ENCODE results near the gene DHRS3.
"Not testable (repeated sequence)": the region's sequence is repeated elsewhere in the genome, so short reads cannot be mapped to it uniquely, and the experiment has no call there.

Gene DHRS3

DNA sequence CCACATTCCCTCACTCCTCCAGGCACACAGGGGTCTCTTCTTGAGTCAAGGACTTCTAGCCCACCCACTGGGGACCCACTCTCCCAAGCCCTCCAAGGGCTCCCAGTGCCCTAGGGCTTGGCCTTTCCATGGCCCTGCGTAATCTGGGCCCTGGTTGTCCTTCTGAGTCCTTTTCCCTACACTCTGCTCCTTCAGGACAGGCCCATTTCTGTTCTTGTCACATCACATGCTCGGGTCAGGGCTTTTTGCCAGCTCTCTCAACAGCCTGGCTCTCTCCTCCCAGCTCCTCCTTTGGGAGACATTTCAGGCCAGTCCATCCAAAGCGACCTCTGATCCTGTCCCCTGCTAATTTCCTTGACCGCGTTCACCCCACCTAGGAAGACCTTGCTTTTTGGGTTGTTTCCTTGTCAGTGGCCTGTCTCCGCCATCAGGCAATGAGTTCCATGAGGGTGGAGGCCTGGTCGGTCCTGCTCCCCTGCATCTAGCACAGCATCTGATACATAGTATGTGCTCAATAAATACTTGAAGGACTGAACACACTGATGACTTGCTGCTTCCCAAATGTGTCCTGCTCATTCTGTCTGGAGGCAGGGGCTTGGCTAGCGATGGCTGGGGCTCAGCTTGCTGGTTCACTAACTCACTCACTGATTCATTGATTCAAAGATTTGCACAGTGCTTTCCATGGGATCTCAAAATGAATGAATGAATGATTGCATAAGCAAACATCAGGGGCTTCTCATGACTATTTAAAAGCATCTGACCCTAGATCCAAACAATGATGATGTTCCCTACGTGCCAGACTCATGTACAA is 44.8 kb downstream of the DHRS3 start:
- DNase-seq (ENCODE audit: low spot score) = no peak

DNA sequence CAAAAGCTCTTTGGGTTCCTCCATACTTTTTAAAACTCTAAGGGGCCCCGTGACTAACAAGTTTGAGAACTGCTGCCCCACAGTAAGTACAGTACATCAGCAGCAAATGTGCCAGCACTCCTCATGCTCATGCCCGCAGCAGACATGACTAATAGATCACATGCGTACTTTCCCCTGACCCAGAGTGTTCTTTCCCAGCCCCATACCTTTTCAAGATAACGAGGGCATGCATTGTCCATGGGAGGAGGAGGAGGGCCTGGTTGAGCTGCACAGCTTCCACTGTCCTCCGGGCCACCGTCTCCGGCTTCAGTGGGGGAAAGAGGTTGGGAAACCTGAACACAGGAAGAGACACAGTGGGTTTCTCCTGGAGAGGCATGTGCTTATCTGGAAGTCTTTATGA is 45.5 kb downstream of the DHRS3 start:
- no peak for DNase-seq (ENCODE audit: low spot score)

DNA sequence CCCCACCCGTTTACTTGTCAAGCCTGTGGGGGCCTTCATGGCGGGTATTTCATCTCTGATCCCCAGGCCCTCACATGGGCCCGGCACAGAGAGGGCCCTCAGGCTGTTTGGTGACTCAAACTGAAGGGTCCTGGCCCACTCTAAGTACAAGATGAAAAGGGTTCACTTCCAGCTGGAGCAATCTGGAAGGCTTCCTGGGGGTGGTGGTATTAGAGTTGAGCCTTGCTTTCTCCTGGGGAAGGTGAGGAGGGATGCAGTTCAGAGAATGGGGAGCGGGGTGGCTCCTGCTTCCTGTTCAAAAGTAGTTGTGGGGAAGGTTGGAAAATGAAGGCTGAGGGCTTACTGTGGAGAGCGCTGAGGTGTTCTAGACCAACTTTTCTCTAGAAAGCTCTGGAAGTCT is 47.7 kb downstream of the DHRS3 start:
- DNase-seq (ENCODE audit: low spot score) = no peak

DNA sequence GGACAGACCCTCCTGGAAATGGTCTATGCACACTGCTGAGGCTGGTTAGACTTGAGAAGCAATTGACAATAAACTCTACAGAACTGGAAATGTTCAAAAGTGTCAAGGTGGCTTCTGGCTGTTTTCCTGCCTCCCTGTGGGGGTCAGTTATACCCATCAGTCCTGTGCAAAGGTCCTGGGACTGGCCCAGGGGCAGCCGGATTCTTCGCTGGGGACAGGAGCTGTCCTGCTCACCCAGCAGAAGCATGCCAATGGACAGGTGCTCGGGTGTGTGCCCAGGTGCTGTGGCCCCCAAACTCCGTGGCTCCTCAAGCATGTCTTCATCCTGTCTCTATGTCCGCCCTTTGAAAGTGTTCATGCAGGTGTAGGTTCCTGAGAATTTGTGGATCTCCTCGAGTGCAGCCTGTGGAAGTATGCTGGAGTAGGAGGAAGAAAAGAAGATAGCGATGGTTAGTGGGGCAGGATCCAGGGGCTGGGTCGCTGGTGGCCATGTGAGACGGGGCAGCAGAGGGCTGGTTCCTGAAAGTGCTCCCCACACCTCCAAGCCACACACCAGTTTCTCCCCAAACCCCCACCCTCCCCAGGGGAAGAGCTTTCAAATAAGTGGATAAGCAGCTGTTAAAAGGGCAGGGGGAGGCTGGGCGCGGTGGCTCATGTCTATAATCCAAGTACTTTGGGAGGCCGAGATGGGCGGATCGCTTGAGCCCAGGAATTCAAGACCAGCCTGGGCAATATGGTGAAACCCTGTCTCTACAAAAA is 49.8 kb downstream of the DHRS3 start:
- no peak for DNase-seq (ENCODE audit: low spot score)

DNA sequence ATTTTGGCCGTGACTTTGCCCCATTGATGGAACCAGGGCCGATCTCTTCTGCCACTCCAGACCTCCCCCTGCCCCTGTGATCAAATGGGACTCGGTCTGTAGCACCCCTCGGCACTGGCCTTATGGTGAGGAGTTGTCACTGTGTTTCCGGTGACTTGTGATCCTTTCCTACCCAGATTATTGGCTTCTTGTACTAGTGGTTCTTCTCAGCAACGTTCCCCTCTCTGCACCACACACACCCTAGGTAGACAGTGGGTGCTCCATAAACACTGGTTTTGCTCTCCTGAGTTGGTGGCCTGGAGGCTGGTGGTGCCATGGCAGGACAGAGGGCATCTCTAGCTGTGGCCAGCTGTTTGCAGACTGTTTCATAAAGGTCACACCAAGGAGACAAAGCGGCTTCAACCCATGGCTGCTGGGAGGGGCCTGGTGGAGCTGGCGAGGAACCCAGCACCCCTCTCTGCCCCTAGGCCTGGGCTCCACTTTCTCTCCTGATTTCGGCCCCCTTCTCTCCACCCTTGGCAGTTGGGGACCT is 50.7 kb downstream of the DHRS3 start:
- DNase-seq (ENCODE audit: low spot score) = no peak

DNA sequence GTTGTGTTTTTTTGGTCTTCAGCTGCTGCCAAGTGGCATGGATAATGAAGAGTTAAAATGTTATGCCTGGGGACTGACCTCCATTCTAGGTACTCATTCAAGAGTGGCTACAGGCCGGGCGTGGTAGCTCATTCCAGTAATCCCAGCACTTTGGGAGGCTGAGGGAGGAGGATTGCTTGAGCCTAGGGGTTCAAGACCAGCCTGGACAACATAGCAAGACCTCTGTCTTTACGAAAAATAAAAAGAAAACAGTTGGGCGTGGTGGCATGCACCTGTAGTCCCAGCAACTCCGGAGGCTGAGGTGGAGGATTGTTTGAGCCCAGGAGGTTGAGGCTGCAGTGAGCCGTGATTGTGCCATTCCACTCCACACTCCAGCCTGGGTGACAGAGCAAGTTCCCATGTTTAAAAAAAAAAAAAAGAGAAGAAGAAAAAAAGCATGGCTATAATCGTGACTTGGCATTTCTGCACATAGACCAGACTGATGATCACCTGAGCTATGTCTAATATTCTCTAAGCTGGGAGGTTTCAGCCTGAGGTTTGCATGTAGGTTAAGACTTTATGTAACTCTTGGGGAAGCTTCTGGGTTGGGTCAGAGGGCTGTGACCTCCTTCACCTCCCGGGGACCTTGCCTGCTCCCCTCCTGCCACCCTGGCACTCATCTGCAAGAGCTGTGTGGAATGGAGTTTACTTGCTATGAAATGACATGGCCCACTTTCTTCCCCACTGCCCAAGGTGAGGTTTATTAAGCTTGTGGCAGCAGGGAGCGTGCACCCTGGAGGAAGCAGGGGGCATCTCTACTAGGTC is 51.3 kb downstream of the DHRS3 start:
- DNase-seq (ENCODE audit: low spot score) = no peak

DNA sequence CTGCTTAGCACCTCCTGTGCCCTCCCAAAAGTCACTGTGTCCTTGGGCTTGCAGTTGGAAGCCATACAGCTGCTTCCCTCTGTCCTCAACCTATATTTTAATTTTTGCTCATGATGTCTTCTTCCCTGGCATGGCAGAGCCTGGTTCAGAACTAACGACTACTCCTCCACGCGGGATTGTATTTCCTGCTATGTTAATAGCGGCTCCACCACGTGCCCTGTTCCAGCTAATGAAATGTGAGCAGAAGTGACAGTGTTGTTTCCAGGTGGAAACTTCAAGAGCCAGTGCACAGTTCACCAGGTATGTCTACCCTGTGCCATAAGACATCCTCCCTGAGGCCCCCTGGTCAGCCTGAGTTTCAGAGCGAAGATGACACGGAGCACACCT is 52.1 kb downstream of the DHRS3 start:
- DNase-seq (ENCODE audit: low spot score) = no peak

DNA sequence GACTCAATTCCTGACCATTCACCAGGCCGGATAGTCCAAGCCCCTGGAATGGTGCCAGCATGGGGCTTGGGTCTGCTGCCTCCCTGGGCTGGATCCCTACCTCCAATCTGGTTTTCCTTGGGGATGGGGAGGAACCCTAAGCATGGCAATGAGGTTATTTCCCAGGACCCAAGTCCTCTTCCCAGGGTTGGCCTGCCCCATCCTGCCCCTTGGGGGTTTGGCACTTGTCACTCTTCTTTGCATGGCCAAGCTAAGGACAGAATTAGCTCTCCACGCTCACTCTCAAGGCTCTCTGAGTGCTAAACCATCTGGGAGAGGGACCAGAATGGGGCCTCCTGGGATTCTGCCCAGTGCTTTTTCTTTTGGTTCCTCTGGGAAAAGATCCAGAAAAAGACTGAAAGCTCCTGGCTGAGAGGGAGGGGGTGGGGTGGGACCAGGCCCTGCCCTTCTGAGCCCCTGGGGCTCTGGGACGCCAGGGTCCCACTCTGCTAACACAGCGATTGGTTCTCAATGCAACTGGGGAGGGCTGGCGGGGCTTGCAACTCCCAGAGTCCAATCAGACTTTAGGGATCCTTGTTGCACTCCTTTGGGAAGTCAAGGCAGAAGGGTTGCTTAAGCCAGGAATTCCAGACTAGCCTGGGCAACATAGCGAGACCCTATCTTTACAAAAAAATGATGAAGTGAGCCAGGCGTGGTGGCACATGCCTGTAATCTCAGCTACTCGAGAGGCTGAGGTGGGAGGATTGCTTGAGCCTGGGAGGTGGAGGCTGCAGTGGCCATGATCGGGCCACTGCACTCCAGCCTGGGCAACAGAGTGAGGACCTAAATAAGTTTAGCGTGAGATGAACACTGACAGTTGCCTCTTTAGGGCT is 52.7 kb downstream of the DHRS3 start:
- DNase-seq (ENCODE audit: low spot score) = no peak

DNA sequence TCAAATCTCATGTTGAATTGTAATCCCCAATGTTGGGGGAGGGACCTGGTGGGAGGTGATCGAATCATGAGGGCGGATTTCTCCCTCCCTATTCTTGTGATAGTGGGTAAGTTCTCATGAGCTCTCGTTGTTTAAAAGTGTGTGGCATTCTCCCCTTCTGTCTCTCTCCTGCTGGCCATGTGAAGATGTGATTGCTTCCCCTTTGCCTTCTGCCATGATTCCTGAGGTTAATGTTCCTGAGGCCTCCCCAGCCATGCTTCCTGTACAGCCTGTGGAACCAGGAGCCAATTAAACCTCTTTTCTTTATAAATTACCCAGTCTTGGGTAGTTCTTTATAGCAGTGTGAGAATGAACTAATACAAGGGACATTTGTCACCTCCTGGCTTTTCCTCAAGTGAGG is 53.8 kb downstream of the DHRS3 start:
- DNase-seq (ENCODE audit: low spot score) = not testable (repeated sequence)

DNA sequence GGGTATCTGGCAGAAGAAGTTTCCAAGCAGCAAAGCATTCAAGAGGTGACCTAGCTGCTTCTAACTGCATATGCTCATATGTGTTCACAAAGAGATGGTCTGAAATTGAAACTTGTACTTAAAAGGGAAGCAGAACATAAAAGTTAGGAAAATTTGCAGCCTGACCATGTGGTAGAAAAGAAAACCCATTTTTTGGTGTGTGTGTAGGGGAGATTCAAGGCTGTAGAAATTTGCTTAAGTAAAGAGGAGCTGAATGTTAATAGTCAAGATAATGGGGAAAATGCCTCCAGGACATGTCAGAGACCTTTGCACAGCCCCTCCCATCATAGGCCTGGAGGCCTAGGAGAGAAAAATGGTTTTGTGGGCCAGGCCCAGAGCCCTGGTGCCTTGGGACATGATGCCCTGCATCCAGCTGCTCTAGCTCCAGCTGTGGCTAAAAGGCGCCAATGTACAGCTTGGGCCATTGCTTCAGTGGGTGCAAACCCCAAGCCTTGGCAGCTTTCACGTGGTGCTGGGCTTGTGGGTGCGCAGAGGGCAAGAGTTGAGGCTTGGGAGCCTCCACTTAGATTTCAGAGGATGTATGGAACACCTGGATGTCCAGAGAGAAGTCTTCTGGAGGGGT is 54.9 kb downstream of the DHRS3 start:
- no peak for DNase-seq (ENCODE audit: low spot score)

DNA sequence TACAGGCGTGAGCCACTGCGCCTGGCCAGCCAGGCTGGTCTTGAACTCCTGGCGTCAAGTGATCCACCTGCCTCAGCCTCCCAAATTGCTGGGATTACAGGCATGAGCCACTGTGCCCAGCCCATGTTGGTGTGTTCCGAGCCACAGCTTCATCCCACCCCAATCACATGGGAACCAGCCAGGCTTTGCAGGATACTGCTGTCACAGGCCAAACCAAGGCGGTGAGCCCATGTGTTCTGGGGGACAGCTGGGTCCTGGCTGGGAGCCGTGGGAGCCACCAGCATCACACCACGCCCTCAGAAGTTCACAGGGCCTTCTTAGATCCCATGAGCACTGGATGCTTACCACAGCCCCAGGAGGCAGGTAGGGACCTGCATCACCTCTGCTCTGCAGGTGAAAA is 56.9 kb downstream of the DHRS3 start:
- DNase-seq (ENCODE audit: low spot score) = no peak

DNA sequence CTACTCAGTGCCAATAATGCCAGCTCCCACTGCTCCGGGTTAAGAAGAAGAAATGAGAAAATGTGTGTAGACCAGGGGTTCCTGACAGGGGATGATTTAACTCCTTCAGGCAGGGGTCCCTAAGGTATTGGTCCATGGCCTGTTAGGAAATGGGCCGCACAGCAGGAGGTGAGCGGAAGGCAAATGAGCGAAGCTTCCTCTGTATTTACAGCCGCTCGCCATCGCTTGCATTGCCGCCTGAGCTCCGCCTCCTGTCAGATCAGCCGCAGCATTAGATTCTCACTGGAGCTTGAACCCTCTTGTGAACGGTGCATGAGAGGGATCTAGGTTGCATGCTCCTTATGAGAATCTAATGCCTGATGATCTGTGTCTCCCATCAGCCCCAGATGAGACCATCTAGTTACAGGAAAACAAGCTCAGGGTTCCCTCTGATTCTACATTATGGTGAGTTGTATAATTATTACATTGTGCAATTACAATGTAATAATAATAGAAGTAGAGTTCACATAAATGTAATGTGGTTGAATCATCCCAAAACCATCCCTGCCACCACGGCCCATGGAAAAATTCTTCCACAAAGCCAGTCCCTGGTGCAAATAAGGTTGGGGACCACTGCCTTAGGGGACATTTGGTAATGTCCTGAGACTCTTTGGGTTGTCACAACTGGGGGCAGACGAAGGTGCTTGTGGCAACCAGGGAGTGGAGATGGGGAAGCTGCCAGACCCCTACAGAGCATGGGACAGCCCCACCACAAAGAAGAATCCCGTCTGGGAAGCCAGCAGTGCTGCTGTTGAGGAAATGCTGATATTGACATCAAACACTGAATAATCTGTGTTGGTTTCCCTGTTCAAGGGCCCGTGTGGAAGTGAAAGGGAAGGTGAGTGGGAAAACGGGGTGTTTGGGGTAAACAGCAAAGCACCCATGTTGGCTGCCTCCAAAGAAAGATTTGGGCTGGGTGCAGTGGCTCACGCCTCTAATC is 60.8 kb downstream of the DHRS3 start:
- DNase-seq (ENCODE audit: low spot score) = no peak

DNA sequence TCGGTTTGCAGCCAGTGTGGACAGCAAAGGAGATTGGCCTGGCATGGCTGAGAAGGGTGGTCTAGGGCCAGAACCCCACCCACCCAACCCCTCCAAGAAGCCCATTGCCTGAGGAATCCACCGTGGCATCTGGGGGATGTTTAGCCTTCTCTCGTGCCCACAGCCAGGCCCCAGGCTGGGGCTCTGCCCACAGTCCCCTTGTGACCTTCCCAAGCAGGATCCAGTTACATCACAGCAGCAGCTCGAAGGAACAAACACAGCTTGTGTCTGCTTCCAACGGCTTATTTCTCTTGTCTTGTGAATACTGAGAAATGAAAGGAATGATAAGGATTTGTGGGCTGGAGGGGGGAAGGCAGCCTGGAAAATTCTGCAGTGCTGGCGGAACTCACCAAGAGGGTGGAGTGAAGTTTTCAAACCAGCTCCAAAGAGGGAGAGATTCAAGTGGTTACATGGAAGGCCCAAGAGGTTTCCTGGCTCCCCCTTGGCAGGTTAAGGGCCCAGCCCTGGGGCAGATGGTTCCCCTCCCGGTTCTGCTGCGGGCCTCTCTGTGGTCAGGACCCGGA is 61.6 kb downstream of the DHRS3 start:
- DNase-seq (ENCODE audit: low spot score) = no peak

DNA sequence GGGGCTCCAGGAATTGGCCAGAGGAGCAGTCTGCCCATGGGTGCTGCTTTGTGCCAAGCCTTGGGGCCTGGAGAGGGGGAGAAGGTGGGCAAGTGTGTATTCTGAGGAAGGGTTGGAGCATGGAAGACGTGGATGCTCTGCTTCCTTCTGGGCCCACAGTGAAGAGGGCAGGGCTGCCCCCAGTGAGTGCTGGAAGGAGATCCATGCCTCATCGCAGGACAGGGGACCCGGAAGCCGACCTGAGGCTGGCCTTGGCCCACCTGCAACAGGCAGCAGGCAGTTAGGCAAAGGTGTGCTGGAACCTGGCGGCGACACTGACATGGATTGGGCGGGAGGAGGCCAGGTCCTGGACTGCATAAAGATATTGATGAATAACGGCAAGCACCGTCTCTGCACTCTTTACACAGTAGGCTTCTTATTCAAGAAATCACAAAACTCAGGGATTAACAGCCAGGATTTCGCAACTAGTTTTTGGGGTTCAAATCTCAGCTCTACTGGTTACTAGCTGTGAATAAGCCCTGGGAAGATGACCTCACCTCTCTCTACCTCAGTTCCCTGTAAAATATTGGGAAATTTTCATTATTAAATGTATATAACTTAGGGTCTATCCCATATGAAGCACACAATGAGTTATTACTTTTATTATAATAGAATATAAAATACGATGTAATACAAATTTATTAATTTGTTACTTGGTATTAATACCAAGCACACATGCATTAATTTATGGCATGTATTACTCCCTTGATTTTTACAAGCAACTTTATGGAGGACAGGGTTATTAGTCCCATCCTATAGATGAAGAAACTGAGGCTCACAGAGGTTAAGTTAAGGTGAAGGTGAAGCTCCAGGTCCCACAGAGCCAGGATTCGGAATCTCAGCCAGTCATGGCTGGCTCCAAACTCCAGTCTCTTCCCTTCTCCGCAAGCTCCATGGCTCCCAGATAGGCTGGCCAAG is 62.3 kb downstream of the DHRS3 start:
- no peak for DNase-seq (ENCODE audit: low spot score)

DNA sequence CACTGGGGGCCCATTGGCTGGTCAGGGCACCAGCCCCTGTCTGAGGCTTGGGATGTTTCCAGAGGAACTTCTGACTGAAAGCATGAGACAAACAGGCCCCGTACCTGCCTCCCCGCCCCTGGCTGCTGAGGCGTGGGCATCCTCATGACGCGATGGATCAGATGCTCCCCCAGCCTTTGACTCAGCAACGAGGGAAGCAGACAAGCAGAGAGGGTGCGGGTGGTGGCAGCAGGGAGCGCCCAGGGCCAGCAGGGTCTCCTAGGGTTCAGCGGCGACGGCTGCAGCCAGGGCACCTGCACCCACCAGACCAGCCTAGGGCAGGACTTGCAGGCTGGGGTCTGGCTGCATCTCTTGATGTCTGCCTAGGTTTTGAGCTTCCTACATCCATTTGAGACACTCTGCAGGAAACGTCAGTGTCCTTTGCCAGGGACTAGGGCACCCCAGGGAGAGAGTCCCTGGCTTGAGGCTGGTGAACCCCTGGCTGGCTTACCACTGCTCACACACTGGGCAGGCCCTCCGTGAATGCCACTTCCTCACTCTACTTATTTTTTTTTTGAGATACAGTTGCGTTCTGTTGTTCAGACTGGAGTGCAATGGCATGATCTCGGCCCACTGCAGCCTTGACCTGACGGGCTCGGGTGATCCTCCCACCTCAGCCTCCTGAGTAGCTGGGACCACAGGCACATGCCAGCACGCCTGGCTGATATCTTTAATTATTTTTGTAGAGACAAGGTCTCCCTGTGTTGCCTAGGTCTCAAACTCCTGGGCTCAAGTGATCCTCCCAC is 63.3 kb downstream of the DHRS3 start:
- no peak for DNase-seq (ENCODE audit: low spot score)

DNA sequence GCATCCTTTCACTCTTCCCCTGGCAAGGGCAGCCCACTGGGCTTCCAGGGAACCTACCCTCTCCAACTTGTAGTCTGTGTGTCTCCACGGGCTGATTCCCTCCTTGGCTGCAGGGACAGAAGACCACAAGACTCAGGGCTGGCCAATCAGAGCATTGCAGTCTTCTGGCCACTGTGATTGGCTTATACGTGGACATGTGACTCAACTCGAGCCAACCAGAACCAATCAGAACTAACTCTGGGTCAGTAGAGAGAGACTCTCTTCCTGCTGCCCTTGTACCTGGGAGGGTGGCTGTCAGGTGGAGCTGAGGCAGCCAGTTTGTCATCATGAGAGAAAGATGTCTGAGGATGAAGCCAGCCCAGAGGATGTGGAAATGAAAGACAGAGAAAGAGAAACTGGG is 64.0 kb downstream of the DHRS3 start:
- no peak for DNase-seq (ENCODE audit: low spot score)

Data from germinal center (tissue), 1 donor.